Suprapubic skin (tissue), 4 donors: Measurements from ENCODE around the gene CYP2R1.

Experiments
- EP300 ChIP-seq: sonication (generic); formaldehyde crosslinking; IDR thresholded peaks from one replicate; pipeline ENCODE4 v1.6.1; 2017; ENCODE audit warnings: antibody characterized with exemption
- POLR2A ChIP-seq, 2 donors: fragments of 450-650 bp; IDR thresholded peaks; one replicate each; pipeline ENCODE4 v1.6.1; 2017; ENCODE audit warnings: antibody characterized with exemption in 2 of 2, mild to moderate bottlenecking in 2 of 2, moderate library complexity in 2 of 2
- POLR2AphosphoS5 ChIP-seq, 3 donors: sonication (generic); formaldehyde crosslinking; IDR thresholded peaks; one replicate each; pipeline ENCODE4 v1.6.1; 2017; ENCODE audit warnings: antibody characterized with exemption in 3 of 3
- TF ChIP-seq, protein P1 (sequence below), 2 donors: fragments of 200-600 bp in 1 of 2; fragments of 450-650 bp in 1 of 2; sonication (generic) in 1 of 2; IDR thresholded peaks; one replicate each; pipeline ENCODE4 v1.5.1; 2016 to 2019; ENCODE audit warnings: antibody characterized with exemption in 2 of 2, mild to moderate bottlenecking in 1 of 2, moderate library complexity in 1 of 2

DNA sequence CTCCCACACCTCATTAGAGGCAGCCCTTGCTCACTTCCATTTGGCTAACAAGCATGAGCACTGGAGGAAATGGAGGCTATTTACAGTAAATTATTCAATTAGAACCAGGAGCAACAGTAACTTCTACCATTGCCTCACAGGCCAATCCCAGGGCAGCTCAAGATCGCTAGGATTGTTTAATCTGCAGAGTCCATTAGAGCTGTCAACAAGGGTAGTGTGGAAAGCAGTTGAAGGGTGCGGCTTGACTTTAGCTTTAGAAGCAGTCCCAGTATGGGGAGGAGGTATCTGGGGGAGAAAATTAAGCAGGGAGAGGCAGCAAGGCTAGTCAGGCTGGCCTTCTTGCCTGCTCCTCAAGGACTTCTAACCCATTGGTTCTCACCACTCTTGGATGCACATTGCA is 38.3 kb upstream of the CYP2R1 start:
- TF ChIP-seq, protein P1, sequence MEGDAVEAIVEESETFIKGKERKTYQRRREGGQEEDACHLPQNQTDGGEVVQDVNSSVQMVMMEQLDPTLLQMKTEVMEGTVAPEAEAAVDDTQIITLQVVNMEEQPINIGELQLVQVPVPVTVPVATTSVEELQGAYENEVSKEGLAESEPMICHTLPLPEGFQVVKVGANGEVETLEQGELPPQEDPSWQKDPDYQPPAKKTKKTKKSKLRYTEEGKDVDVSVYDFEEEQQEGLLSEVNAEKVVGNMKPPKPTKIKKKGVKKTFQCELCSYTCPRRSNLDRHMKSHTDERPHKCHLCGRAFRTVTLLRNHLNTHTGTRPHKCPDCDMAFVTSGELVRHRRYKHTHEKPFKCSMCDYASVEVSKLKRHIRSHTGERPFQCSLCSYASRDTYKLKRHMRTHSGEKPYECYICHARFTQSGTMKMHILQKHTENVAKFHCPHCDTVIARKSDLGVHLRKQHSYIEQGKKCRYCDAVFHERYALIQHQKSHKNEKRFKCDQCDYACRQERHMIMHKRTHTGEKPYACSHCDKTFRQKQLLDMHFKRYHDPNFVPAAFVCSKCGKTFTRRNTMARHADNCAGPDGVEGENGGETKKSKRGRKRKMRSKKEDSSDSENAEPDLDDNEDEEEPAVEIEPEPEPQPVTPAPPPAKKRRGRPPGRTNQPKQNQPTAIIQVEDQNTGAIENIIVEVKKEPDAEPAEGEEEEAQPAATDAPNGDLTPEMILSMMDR (IDR thresholded peaks at IDR 0.05): no peak
- TF ChIP-seq POLR2A (IDR thresholded peaks at IDR 0.05): no peak
- TF ChIP-seq POLR2AphosphoS5 (IDR thresholded peaks at IDR 0.05): no peak
- TF ChIP-seq EP300: no peak
